ENCODE data around the gene PIAS1. TPM values are rescaled to one million over a fixed set of nuclear protein-coding genes. Genes with fewer than 3 reads are reported as not detected.
A peak's percentile ranks its signal among the peaks of the same experiment; 100 is the strongest.
"Not testable (repeated sequence)": the region's sequence is repeated elsewhere in the genome, so short reads cannot be mapped to it uniquely, and the experiment has no call there.

Gene PIAS1
- total RNA-seq, 2 experiments from 2014 or later = 26.7 to 45.8 TPM

GRCh38 chr15:68055224-68055705, 1.1 kb downstream of the PIAS1 start:
- Mint-ChIP-seq H3K4me1 (peaks cover 45% of the 10 kb centered on the region), H3K9me3 (ENCODE audit: low read depth) (no peaks in the 10 kb centered on the region), H3K4me3 (peak overlapping the region; percentile 86), H3K27me3 (peaks cover 14% of the 10 kb centered on the region), H3K27ac (peak overlapping the region; percentile 95), H3K36me3 (ENCODE audit: low read depth) (peaks cover 2% of the 10 kb centered on the region)
- POLR2A ChIA-PET = interaction anchor here (0.6 to 2.5 kb wide), 2 partner anchors 47 to 174 kb away, joined by 4 to 9 read pairs; partner anchors contain the start of gene CLN6
- CTCF ChIA-PET = interaction anchor here (1.4 to 2.1 kb wide), 2 partner anchors 10 to 27 kb away, joined by 3 to 10 read pairs; no protein-coding TSS in a partner anchor
- peak; percentile 68 for ATAC-seq
- peak; percentile 88 for DNase-seq
- intact Hi-C loops (cut with DNase I, micrococcal nuclease) = loop anchor here (2.0 to 10.0 kb wide), 8 partner anchors 57 to 1354 kb away; partner anchors contain the start of genes CLN6 (in 1 of the 2), GLCE (in 1 of the 2) and MAP2K5 (in 1 of the 2)

- POLR2A ChIA-PET = interaction anchor here (2.5 kb wide), 1 partner anchor 173 kb away, joined by 9 read pairs; the partner anchor contains the start of gene CLN6
- Mint-ChIP-seq H3K9me3 (ENCODE audit: low read depth) (no peaks in the 10 kb centered on the region), H3K4me1 (peaks cover 52% of the 10 kb centered on the region), H3K27ac (peak overlapping the region; percentile 44), H3K4me3 (peak overlapping the region; percentile 86), H3K36me3 (ENCODE audit: low read depth) (peaks cover 2% of the 10 kb centered on the region), H3K27me3 (peaks cover 12% of the 10 kb centered on the region)
- CTCF ChIA-PET = interaction anchor here (1.4 to 2.1 kb wide), 2 partner anchors 9 to 26 kb away, joined by 3 to 10 read pairs; no protein-coding TSS in a partner anchor
- intact Hi-C loops (cut with DNase I, micrococcal nuclease) = loop anchor here (5.0 to 10.0 kb wide), 2 partner anchors 56 to 1109 kb away; partner anchors contain the start of gene GLCE (in 1 of the 2)
- DNase-seq = no peak
- ATAC-seq = no peak
Observed at GRCh38 chr15:68056097-68056865, 2.2 kb downstream of the PIAS1 start.

- Mint-ChIP-seq H3K27me3 (peaks cover 7% of the 10 kb centered on the region), H3K4me1 (peaks cover 59% of the 10 kb centered on the region), H3K4me3 (no peak overlapping the region), H3K27ac (no peak overlapping the region), H3K36me3 (ENCODE audit: low read depth) (peaks cover 2% of the 10 kb centered on the region), H3K9me3 (ENCODE audit: low read depth) (no peaks in the 10 kb centered on the region)
- ATAC-seq (no peak), DNase-seq (no peak)
- intact Hi-C loops (cut with DNase I, micrococcal nuclease) = loop anchor here (5.0 to 10.0 kb wide), 2 partner anchors 55 to 1108 kb away; partner anchors contain the start of gene GLCE (in 1 of the 2)
- CTCF ChIA-PET = interaction anchor here (1.4 kb wide), 1 partner anchor 25 kb away, joined by 3 read pairs; no protein-coding TSS in a partner anchor
- POLR2A ChIA-PET = interaction anchor here (0.5 to 0.6 kb wide), 2 partner anchors 94 to 161 kb away, joined by 3 to 4 read pairs; no protein-coding TSS in a partner anchor
Observed at GRCh38 chr15:68057034-68057433, 2.9 kb downstream of the PIAS1 start.

- DNase-seq (no peak), ATAC-seq (no peak)
- Mint-ChIP-seq H3K4me3 (no peak overlapping the region), H3K27me3 (peaks cover under 1% of the 10 kb centered on the region), H3K4me1 (peaks cover 63% of the 10 kb centered on the region), H3K27ac (no peak overlapping the region), H3K36me3 (ENCODE audit: low read depth) (peaks cover 2% of the 10 kb centered on the region), H3K9me3 (ENCODE audit: low read depth) (no peaks in the 10 kb centered on the region)
- POLR2A ChIA-PET = interaction anchor here (0.5 kb wide), 1 partner anchor 161 kb away, joined by 4 read pairs; no protein-coding TSS in a partner anchor
- intact Hi-C loops (cut with DNase I, micrococcal nuclease) = loop anchor here (5.0 to 10.0 kb wide), 2 partner anchors 55 to 1107 kb away; partner anchors contain the start of gene GLCE (in 1 of the 2)
- CTCF ChIA-PET = interaction anchor here (0.6 kb wide), 1 partner anchor 446 kb away, joined by 3 read pairs; no protein-coding TSS in a partner anchor
Observed at GRCh38 chr15:68057758-68058157, 3.6 kb downstream of the PIAS1 start.

- H3K36me3 Mint-ChIP-seq (ENCODE audit: low read depth); H3K27ac Mint-ChIP-seq; CTCF ChIA-PET; H3K4me3 Mint-ChIP-seq; DNase-seq; POLR2A ChIA-PET; H3K27me3 Mint-ChIP-seq; ATAC-seq; H3K9me3 Mint-ChIP-seq (ENCODE audit: low read depth): not testable (repeated sequence)
- peaks cover 56% of the 10 kb centered on the region for H3K4me1 Mint-ChIP-seq
- intact Hi-C loops (cut with DNase I, micrococcal nuclease) = loop anchor here (5.0 to 10.0 kb wide), 2 partner anchors 53 to 1106 kb away; partner anchors contain the start of gene GLCE (in 1 of the 2)
Observed at GRCh38 chr15:68058970-68059369, 4.9 kb downstream of the PIAS1 start.

- intact Hi-C loops (cut with DNase I, micrococcal nuclease) = loop anchor here (5.0 to 10.0 kb wide), 2 partner anchors 53 to 1105 kb away; partner anchors contain the start of gene GLCE (in 1 of the 2)
- ATAC-seq = no peak
- Mint-ChIP-seq H3K9me3 (ENCODE audit: low read depth) (no peaks in the 10 kb centered on the region), H3K4me3 (no peak overlapping the region), H3K4me1 (peaks cover 58% of the 10 kb centered on the region), H3K27me3 (no peaks in the 10 kb centered on the region), H3K36me3 (ENCODE audit: low read depth) (peaks cover 2% of the 10 kb centered on the region), H3K27ac (no peak overlapping the region)
- DNase-seq = no peak
- ChIA-PET POLR2A (interaction anchor here (0.6 kb wide), 2 partner anchors 9 to 234 kb away, joined by 3 to 4 read pairs; no protein-coding TSS in a partner anchor), CTCF (no interaction called here)
Observed at GRCh38 chr15:68059630-68060029, 5.5 kb downstream of the PIAS1 start.

- Mint-ChIP-seq H3K4me3 (no peak overlapping the region), H3K27ac (no peak overlapping the region), H3K27me3 (no peaks in the 10 kb centered on the region), H3K9me3 (ENCODE audit: low read depth) (no peaks in the 10 kb centered on the region), H3K36me3 (ENCODE audit: low read depth) (peaks cover 2% of the 10 kb centered on the region), H3K4me1 (peaks cover 52% of the 10 kb centered on the region)
- ChIA-PET CTCF (interaction anchor here (1.2 kb wide), 1 partner anchor 187 kb away, joined by 3 read pairs; no protein-coding TSS in a partner anchor), POLR2A (no interaction called here)
- intact Hi-C loops (cut with DNase I, micrococcal nuclease) = no loop called here
- DNase-seq (no peak), ATAC-seq (no peak)
Observed at GRCh38 chr15:68061171-68061570, 7.1 kb downstream of the PIAS1 start.

GRCh38 chr15:68061602-68062001, 7.5 kb downstream of the PIAS1 start:
- ATAC-seq (no peak), DNase-seq (no peak)
- Mint-ChIP-seq H3K4me3 (no peak overlapping the region), H3K27me3 (no peaks in the 10 kb centered on the region), H3K4me1 (peaks cover 48% of the 10 kb centered on the region), H3K9me3 (ENCODE audit: low read depth) (no peaks in the 10 kb centered on the region), H3K36me3 (ENCODE audit: low read depth) (no peaks in the 10 kb centered on the region), H3K27ac (no peak overlapping the region)
- intact Hi-C loops (cut with DNase I, micrococcal nuclease) = no loop called here
- ChIA-PET POLR2A (no interaction called here), CTCF (interaction anchor here (1.2 kb wide), 1 partner anchor 187 kb away, joined by 3 read pairs; no protein-coding TSS in a partner anchor)

- intact Hi-C loops (cut with DNase I, micrococcal nuclease) = no loop called here
- ATAC-seq (no peak), DNase-seq (no peak)
- H3K4me3 Mint-ChIP-seq = no peak overlapping the region
- H3K9me3 Mint-ChIP-seq (ENCODE audit: low read depth) = no peaks in the 10 kb centered on the region
- POLR2A ChIA-PET = no interaction called here
- no peak overlapping the region for H3K27ac Mint-ChIP-seq
- CTCF ChIA-PET = interaction anchor here (1.2 kb wide), 1 partner anchor 188 kb away, joined by 3 read pairs; no protein-coding TSS in a partner anchor
- peaks cover 46% of the 10 kb centered on the region for H3K4me1 Mint-ChIP-seq
- H3K36me3 Mint-ChIP-seq (ENCODE audit: low read depth) = no peaks in the 10 kb centered on the region
- no peaks in the 10 kb centered on the region for H3K27me3 Mint-ChIP-seq
Observed at GRCh38 chr15:68062214-68062613, 8.1 kb downstream of the PIAS1 start.

- DNase-seq = no peak
- CTCF ChIA-PET = no interaction called here
- no peak overlapping the region for H3K27ac Mint-ChIP-seq
- H3K27me3 Mint-ChIP-seq = no peaks in the 10 kb centered on the region
- POLR2A ChIA-PET = no interaction called here
- H3K36me3 Mint-ChIP-seq (ENCODE audit: low read depth) = peaks cover 2% of the 10 kb centered on the region
- H3K9me3 Mint-ChIP-seq (ENCODE audit: low read depth) = no peaks in the 10 kb centered on the region
- peaks cover 43% of the 10 kb centered on the region for H3K4me1 Mint-ChIP-seq
- no peak overlapping the region for H3K4me3 Mint-ChIP-seq
- intact Hi-C loops (cut with DNase I, micrococcal nuclease) = no loop called here
- ATAC-seq = no peak
Observed at GRCh38 chr15:68062946-68063465, 8.9 kb downstream of the PIAS1 start.

- POLR2A ChIA-PET = no interaction called here
- intact Hi-C loops (cut with DNase I, micrococcal nuclease) = no loop called here
- H3K9me3 Mint-ChIP-seq (ENCODE audit: low read depth) = no peaks in the 10 kb centered on the region
- no peak overlapping the region for H3K4me3 Mint-ChIP-seq
- no peak for ATAC-seq
- DNase-seq = no peak
- CTCF ChIA-PET = interaction anchor here (0.7 to 3.0 kb wide), 4 partner anchors 8 to 23 kb away, joined by 3 to 10 read pairs (median 4); partner anchors contain the start of gene PIAS1
- peaks cover 4% of the 10 kb centered on the region for H3K36me3 Mint-ChIP-seq (ENCODE audit: low read depth)
- H3K4me1 Mint-ChIP-seq = peaks cover 43% of the 10 kb centered on the region
- no peak overlapping the region for H3K27ac Mint-ChIP-seq
- no peaks in the 10 kb centered on the region for H3K27me3 Mint-ChIP-seq
Observed at GRCh38 chr15:68063606-68064005, 9.5 kb downstream of the PIAS1 start.

All from activated CD4-positive, alpha-beta T cell treated with anti-CD3 and anti-CD28 coated beads for 36 hours (primary cell).